ENCODE measurements around the gene MEFV.
A peak's percentile ranks its signal among the peaks of the same experiment; 100 is the strongest.
"Not testable (repeated sequence)": the region's sequence is repeated elsewhere in the genome, so short reads cannot be mapped to it uniquely, and the experiment has no call there.

Gene MEFV

DNA sequence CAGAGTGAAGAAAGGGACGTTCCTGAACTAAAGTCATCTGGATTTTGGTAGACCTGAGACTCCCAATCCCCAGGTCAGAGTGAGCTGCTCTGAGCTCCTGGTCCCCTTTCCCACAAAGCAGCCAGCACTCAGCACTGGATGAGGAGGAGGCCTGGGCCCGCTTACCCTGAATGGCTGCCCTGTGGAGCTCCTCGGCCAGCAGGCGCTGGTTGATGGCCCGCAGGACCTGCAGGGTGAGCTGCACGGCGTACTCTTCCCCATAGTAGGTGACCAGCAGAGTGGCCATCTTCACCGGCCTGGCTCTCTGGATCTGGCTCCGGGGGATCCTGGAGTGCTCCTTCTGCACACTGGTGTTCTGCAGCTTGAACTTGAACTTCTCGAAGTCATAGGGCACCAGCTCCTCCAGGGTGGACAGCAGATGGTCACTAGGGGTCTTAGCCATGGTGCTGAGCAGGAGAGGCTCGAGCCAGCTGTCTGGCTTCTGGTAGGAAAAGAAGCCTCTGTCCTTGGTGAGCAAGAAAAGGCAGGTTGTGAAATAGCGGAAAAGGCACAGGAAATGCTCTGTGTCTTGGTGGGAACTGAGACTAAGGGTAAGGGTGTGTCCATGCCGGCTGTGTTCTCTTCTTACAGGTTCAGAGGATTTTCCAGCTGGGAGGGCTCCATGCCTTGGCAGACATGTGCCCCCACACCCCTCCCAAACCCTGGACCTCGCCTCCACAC is at the start of gene MEFV:
Gene MEFV, minus strand, starts transcription at position 488 of the 720 bp plus-strand sequence. Its CDS starts 46 bp downstream, at position 442.
- peak; percentile 32 for DNase-seq (ENCODE audit: low spot score)

- no peak for DNase-seq (ENCODE audit: low spot score)
These were observed 49.6 kb upstream of the MEFV start for GRCh38 chr16:3306078-3306477.

DNA sequence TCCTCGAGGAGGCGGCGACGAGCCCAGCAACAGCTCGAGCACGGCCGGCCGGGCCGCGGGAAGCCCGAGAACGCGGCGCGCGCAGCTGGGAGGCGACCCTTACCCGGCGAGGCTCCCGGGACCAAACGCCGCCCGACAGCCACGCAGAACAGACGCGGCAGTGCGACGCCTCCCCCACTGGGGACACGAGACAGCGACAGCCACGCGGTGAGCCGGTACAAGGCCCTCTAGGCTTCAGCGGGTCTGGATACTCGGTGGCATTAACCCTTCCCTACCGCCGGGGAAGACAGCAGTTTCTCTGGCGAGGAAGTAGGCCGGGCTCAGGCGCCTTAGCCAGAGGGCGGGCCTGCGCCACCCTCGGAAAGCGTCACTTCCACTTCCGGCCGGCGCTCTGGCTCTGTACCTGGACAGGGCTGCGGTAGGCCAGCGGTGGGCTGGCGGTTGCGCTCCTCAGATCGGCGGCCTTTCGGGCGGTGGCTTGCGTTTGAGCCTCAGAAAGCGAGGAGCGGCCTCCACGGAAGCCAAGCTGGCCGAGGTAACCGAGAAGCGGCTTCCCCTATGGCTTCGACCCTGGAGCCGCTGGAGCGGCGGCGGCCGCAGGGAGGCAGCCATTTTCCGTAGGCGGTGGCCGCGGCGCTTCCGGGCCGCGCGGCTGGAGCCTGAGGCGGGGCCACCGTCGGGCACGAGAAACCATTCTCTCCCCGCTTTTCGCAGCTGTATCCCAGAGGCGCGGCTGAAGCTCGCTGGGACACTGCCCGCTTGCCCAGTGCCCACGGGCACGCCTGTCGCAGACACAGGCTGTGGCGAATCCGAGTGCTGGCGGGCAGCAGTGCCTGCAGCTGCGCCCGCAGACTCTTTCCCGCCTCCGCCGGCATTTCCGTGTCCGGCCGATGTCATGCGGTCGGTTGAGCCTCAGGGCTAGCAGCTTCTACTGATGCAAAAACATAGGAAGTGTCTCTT is 49.0 kb upstream of the MEFV start, which contains the start of the genes TIGD7 and ZNF75A:
Gene TIGD7, minus strand, starts transcription at position 322 of the 960 bp plus-strand sequence. CDS start 4,816 bp downstream, outside the sequence.
Gene ZNF75A, plus strand, starts transcription at position 389 of the 960 bp plus-strand sequence. CDS start 2,932 bp downstream, outside the sequence.
- peak; percentile 90 for DNase-seq (ENCODE audit: low spot score)

DNA sequence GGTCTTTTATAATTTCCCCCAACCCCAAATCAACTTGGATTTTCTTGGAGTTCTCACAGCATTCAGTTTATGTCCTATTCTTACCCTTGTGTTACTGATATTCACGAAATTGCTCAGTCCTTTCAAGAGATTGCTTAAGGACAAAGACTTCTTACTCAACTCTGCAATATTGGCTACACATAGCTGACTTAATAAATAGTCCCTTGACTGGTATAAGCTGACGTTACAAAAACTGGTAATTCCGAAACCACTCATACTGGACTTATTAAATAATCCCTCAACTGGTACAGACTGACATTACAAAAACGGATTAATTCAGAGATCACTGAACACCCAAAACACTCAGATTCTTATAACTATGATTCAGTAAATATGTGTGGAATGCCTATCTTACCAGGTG is 47.9 kb upstream of the MEFV start:
- DNase-seq (ENCODE audit: low spot score), result no peak

- DNase-seq (ENCODE audit: low spot score), result no peak
These were observed 39.4 kb upstream of the MEFV start for GRCh38 chr16:3295783-3296182.

GRCh38 chr16:3295209-3295608 is 38.8 kb upstream of the MEFV start:
- no peak for DNase-seq (ENCODE audit: low spot score)

DNA sequence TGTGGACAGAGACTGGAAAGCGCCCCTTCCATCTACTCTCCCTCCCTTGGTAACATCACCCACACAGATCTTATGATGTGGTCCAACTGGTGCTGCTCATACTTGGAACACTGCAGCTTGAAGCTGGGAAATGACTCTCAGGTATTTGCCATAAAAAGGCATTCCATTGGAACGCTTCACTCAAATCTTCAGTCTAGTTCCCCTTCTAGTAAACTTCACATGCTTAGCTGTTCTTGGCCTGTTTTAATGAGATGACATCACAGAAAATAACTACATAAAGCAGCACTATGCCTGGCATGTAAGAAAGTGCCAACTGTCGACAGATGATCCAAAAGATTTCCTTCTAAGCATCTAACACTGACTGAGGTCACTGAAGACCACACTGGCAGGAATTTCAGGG is 36.2 kb upstream of the MEFV start:
- peak; percentile 47 for DNase-seq (ENCODE audit: low spot score)

GRCh38 chr16:3289998-3290673 is 33.7 kb upstream of the MEFV start:
- DNase-seq (ENCODE audit: low spot score), result no peak

- no peak for DNase-seq (ENCODE audit: low spot score)
These were observed 28.7 kb upstream of the MEFV start for GRCh38 chr16:3285131-3285530.

GRCh38 chr16:3283543-3284447 is 27.4 kb upstream of the MEFV start:
- peak; percentile 14 for DNase-seq (ENCODE audit: low spot score)

GRCh38 chr16:3282730-3283542 is 26.5 kb upstream of the MEFV start, which contains the start of gene ZNF263:
Gene ZNF263, plus strand, starts transcription at chr16:3283491. Its CDS starts 328 bp downstream, at chr16:3283819.
- peak; percentile 98 for DNase-seq (ENCODE audit: low spot score)

- DNase-seq (ENCODE audit: low spot score), result peak; percentile 77
These were observed 25.8 kb upstream of the MEFV start for GRCh38 chr16:3282103-3282729.

DNA sequence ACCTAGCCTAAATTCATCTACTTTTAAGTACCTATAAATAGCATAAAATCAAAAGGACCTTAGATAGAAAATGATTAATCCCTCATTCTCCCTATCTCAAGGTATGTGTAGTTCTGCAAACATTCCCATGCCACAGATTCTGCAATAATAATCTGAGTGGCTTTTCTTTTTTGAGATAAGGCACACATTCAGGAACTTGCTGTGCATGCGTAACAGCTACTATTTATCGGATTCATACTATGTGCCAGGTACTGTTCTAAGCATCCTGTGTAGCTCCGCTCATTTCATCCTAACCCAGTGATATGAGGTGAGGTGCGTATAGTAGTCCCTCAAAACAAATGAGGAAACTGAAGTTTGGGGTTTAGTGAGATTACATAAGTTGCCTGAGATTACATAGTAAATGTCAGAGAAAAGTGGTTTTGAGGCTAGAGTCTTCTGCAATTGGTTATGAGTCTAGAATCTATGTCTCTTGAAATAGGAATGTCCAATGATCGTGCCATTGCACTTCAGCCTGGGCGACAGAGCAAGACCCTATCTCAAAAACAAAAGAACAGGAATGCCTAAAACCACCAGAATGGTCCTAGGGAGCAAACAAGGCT is 24.9 kb upstream of the MEFV start:
- DNase-seq (ENCODE audit: low spot score), result no peak

DNA sequence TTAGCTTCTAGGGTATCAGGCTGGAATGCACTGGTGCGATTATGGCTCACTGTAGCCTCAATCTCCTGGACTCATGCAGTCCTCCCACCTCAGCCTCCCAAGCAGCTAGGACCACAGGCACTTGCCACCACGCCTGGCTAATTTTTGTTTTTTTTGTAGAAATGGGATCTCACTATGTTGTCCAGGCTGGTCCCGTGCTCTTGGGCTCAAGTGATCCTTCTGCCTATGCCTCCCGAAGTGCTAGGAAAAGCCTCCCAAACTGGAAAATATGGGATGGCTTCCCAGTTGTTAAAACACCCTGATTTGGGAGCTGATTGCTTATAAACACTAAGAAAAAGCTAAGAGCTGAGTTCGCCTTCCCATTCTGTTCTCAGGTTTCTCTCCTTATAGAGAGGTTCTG is 20.2 kb upstream of the MEFV start:
- DNase-seq (ENCODE audit: low spot score), result no peak

DNA sequence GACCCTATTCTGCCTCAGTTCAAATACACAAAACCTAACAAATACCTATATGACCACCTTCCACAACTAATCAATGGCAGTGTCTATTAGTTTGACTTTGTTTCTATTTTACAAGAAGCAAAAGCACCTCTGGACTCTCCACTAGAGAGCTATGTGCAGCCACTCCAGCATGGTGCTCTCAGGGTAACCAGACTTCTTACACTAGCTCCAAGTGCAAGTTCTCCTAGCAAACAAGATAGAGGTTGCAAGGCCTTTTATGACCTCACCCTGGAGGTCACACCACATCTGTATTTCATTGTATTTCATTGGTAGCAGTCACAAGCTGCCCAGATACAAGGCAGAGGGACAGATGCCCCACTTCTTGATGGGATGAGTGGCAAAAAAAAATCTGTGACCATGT is 18.5 kb upstream of the MEFV start:
- no peak for DNase-seq (ENCODE audit: low spot score)

DNA sequence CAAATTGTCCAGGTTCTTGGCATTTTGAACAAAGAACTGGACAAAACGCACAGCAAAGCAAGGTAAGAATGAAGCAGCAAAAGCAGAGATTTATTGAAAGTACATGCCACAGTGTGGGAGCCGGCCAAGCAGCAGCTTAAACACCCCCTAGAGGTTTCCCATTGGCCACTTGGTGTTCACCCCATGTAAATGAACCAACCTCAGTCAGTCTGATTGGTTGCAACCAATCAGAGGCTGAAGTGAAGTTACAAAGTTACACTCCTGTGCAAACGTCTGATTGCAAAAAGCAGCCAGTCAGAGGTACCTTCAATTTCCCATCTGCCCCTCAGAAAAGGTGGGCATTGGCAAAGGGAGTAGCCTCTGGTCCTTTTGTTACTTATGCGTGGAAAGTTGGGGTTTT is 18.1 kb upstream of the MEFV start:
- peak; percentile 45 for DNase-seq (ENCODE audit: low spot score)

- DNase-seq (ENCODE audit: low spot score), result not testable (repeated sequence)
These were observed 14.8 kb upstream of the MEFV start for GRCh38 chr16:3271281-3271680.

DNA sequence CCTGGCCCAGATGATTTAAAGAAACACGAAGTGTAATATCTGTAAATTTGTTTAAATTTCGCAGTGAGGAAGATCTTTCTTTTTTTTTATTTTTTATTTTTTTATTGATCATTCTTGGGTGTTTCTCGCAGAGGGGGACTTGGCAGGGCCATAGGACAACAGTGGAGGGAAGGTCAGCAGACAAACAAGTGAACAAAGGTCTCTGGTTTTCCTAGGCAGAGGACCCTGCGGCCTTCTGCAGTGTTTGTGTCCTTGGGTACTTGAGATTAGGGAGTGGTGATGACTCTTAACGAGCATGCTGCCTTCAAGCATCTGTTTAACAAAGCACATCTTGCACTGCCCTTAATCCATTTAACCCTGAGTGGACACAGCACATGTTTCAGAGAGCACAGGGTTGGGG is 14.3 kb upstream of the MEFV start:
- DNase-seq (ENCODE audit: low spot score), result not testable (repeated sequence)

DNA sequence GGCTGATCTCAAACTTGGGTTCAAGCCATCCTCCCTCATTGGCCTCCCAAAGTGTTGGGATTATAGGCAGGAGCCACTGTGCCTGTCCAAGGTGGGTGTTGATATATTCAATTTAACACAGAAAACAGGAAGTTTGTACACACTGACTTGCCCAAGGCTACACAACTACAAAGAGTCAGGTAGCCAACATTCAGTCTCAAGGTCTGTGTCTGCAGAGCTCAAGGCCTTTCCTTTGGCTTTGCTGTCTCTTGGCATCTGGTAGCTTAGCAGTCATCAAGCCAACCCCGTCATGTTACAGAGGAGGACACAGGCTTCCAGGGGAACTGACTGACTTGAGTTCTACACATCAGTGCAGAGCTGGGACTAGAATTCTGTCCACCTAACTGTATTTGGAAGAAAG is 11.9 kb upstream of the MEFV start:
- DNase-seq (ENCODE audit: low spot score), result no peak

All from kidney tubule cell (primary cell).